Ishikawa (cell line): ENCODE results near the gene DISP3.

Experiments
- CEBPB ChIP-seq: IDR thresholded peaks from 2 replicates; pipeline ENCODE4 v1.6.1; 2012
- CREB1 ChIP-seq: IDR thresholded peaks from 2 replicates; pipeline ENCODE4 v1.6.1; 2012; ENCODE audit warnings: low read depth
- EGR1 ChIP-seq: IDR thresholded peaks from 2 replicates; pipeline ENCODE4 v1.6.1; 2012
- EP300 ChIP-seq: IDR thresholded peaks from 2 replicates; pipeline ENCODE4 v1.6.1; 2012; ENCODE audit warnings: borderline replicate concordance
- FOXM1 ChIP-seq: IDR thresholded peaks from 2 replicates; pipeline ENCODE4 v1.6.1; 2012; ENCODE audit warnings: low read depth, borderline replicate concordance
- MAX ChIP-seq: IDR thresholded peaks from 2 replicates; pipeline ENCODE4 v1.6.1; 2012
- NFIC ChIP-seq: IDR thresholded peaks from 2 replicates; pipeline ENCODE4 v1.6.1; 2012
- RAD21 ChIP-seq: IDR thresholded peaks from 2 replicates; pipeline ENCODE4 v1.6.1; 2012; ENCODE audit warnings: low read depth
- REST ChIP-seq: IDR thresholded peaks from 2 replicates; pipeline ENCODE4 v1.6.1; 2012; ENCODE audit warnings: low read depth, mild to moderate bottlenecking
- TAF1 ChIP-seq: IDR thresholded peaks from 2 replicates; pipeline ENCODE4 v1.6.1; 2012; ENCODE audit warnings: low read depth, mild to moderate bottlenecking
- TCF12 ChIP-seq: IDR thresholded peaks from 2 replicates; pipeline ENCODE4 v1.6.1; 2012; ENCODE audit warnings: low read depth
- TEAD4 ChIP-seq: IDR thresholded peaks from 2 replicates; pipeline ENCODE4 v1.6.1; 2012
- USF1 ChIP-seq: IDR thresholded peaks from 2 replicates; pipeline ENCODE4 v1.6.1; 2012
- YY1 ChIP-seq: IDR thresholded peaks from 2 replicates; pipeline ENCODE4 v1.6.1; 2012; ENCODE audit warnings: low read depth
- ZBTB7A ChIP-seq: IDR thresholded peaks from 2 replicates; pipeline ENCODE4 v1.6.1; 2012; ENCODE audit warnings: low read depth

Gene DISP3

GRCh38 chr1:11550664-11551283 lies 71.8 kb downstream of the DISP3 start:
- peak; percentile 66; the same call in 1 of the 2 replicates for TF ChIP-seq MAX
- TF ChIP-seq USF1 = no peak
- TF ChIP-seq EGR1 = no peak
- no peak for TF ChIP-seq ZBTB7A
- TF ChIP-seq NFIC = no peak
- TF ChIP-seq YY1 = no peak
- peak; percentile 99 for TF ChIP-seq REST
- no peak for TF ChIP-seq EP300
- no peak for TF ChIP-seq FOXM1
- TF ChIP-seq CREB1 = no peak
- TF ChIP-seq TAF1 = no peak
- TF ChIP-seq TEAD4 = 0 out of 2 replicates have a peak, but pooled peaks have one; percentile 7
- no peak for TF ChIP-seq TCF12
- TF ChIP-seq CEBPB = no peak
- no peak; the same call in 1 of the 2 replicates for TF ChIP-seq RAD21

- TF ChIP-seq EP300 (no peak), TAF1 (no peak), TCF12 (no peak), YY1 (no peak), ZBTB7A (no peak), REST (no peak), CEBPB (no peak), FOXM1 (no peak), RAD21 (no peak), CREB1 (no peak), EGR1 (no peak), MAX (no peak), TEAD4 (no peak), NFIC (no peak), USF1 (no peak)
Observed at GRCh38 chr1:11558276-11558675, 79.3 kb downstream of the DISP3 start.

- TF ChIP-seq CREB1 = no peak
- no peak for TF ChIP-seq FOXM1
Observed at GRCh38 chr1:11558871-11559590, 80.1 kb downstream of the DISP3 start.

GRCh38 chr1:11559591-11559970 lies 80.6 kb downstream of the DISP3 start:
- TF ChIP-seq MAX (no peak), USF1 (no peak), YY1 (no peak), TEAD4 (no peak), TAF1 (no peak), EP300 (no peak), RAD21 (no peak), REST (no peak), TCF12 (no peak)
